GM18526 (cell line): Measurements from ENCODE around the gene ABLIM1.

ENCODE experiments used
- POLR2A ChIP-seq: IDR thresholded peaks from 3 replicates; pipeline ENCODE4 v1.6.1; 2011; ENCODE audit not compliant: insufficient read length; ENCODE audit errors: extremely low read depth

The ABLIM1 gene

DNA sequence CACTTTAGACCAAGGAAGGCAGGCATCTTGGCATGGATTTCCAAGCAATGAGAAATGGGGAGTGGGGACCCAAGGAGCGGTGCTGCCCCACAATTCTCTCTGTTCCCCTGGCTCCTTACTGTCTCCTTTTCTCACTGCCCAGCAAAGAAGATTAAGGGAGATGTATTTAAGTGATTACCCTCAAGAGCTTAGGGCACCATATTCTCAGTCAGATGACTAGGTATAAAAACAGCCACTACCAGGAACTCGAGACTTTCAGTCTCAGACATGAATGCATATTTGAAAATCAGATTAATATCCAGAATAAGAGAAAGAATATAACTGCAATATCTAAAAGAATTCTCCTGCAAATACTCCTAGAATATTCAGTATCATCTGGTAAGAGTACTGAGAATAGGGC, at the start of gene ABLIM1:
Gene ABLIM1 (minus strand): TSS at position 101 of the 400 bp plus-strand sequence. CDS start 75 bp downstream, at position 26.
- TF ChIP-seq POLR2A: no peak

DNA sequence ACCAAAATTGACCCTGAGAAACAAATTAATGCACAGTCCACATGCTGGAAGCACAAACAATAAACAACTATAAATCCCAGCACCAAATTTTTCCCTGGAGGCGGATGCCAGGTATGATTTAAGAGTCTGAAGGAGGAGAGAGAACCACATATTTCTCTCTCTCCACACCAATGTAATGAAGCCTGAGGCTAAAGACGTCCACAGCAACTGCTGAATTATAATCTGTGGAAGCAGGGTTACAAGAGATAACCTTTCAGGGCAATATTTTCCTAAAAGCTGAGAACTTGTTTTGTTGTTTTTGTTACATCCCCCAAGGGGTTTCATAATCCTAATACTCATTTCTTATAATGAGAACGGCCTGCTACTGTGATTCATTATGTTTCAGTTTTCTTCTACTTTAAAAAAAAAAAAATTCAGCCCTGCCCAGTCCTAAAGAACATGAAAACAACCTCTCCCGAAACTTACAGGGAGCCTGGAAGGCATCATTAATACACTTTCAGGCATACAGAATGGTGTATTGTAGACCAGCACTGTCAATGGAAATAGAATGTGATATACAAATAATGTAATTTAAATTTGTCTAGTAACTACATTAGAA, 48.5 kb upstream of the ABLIM1 start:
- no peak for TF ChIP-seq POLR2A

DNA sequence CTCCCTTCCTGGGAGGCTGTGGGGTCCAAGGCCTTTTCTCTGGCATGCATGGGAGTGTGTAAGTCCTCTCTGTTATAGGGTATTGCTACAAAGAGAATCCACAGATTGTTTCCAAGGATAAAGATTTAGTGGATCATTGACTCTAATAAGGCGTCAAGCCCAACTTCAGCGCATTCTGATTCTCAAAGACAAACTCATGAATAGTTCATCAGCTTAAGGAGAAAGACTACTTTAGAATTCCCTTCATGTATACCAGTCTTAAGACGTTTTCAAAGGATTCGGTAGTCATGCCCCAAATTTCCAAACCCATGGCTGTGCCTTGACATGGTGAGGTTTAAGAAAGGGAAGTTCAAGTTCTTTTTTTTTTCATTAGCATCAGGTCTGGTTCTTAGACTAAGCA, 46.6 kb upstream of the ABLIM1 start:
- no peak for TF ChIP-seq POLR2A

DNA sequence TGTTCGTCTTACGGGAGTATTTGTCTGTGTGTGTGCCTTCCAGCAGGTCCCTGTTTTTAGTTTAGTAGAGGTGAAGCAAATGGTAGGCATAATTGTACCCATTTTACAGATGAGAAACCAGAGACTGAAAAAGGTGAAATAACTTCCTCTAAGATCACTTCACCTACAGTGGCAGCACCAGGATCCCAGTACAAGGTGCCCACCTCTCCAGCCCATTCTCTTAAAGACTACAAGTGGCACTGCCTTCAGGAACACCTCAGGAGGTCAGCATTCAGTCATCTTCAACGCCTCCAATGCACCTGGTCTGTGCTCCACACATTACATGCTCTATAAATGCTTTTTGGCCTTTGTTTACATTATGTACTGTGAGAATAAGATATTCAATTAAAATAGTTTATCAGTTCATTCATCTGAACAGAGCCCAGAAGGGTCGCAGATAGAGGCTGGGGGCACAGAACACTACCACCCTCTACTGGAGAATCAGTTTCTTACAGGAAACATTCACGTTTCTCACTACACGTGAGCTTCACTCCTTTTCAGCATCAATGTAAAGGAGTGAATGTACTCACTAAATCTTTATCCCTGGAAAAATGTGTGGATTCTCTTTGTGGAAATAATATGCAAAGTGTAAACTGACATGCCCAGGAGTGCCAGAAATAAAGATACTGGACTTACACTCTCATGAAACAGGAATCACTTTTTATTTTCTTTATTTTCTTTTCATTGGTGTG, 45.5 kb upstream of the ABLIM1 start:
- no peak for TF ChIP-seq POLR2A

DNA sequence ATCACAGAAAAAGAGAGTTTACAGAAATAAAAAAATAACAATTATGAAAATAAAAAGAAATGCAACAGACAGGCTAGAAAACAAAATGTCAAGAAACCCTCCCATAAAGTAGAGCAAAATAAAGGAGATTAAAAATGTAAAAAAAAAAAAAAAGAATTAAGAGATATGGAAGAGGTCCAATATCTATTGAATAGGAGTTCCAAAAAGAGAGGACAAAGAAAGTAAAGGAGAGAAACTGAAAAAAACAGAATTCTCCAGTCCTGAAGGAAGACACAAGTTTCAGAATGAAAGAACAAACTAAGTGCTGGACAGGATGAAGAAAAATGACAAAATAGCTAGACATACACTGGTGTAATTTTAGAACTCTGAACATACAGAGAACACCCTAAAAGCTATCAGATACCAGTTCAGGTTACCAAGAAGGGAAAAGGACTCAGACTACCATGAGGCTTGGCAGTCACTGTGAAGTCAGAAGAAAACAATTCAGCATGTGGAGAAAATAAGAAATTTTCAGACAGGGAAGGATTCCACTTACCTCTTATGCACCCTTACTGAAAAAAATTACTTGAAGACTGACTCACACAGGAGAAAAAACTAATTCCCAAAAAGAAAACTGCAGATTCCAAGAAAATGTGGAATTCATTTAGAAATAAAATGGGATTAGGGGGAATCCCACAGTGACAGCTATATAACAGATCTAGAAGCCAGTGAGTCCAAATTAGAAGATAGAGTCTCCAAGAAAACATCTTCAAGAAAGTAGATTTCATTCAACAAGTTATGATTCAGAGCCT, 40.4 kb upstream of the ABLIM1 start:
- no peak for TF ChIP-seq POLR2A

DNA sequence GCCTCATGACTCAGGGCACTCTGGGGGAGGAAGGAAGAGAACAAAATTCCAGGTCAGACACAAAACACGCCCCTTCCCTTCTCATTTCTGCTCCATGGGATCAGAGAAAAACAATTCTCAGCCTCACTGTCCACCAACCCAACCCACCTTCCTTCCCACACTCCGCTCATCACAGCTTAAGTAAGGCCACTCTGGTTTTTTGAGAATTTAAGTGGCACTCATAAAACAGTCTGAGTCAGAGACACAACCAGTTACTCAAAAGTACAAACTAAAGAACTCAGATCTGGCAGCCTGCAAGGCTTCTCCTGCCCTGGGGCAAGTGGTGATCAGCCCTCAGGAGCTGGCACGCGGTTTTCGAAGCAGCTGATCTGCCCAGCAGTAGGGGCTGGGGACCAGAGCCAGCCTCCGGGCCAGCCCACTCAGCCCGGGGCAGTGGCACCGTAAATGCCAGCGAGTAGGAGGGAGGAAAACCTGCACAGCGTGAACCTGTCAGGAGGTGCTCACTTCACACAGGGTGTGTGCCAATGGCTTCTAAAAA, 39.1 kb upstream of the ABLIM1 start:
- TF ChIP-seq POLR2A: no peak

DNA sequence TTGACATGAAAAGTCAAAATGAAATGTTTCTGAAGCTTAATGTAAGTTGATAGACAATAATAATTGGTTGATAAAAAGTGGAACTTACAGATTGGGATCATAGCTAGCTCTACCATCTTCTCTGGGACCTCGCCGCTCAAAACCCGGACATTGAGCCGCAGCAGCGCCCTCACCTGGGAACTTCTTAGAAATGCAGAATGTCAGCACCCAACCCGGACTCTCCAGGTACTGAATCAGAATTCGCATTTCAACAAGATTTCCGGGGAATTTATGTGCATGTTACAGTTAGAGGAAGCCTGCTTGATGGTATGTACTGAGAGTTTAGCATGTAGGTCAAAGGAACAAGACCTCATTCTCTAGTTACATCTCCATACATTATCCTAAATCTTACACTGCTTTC, 36.7 kb upstream of the ABLIM1 start:
- no peak for TF ChIP-seq POLR2A

DNA sequence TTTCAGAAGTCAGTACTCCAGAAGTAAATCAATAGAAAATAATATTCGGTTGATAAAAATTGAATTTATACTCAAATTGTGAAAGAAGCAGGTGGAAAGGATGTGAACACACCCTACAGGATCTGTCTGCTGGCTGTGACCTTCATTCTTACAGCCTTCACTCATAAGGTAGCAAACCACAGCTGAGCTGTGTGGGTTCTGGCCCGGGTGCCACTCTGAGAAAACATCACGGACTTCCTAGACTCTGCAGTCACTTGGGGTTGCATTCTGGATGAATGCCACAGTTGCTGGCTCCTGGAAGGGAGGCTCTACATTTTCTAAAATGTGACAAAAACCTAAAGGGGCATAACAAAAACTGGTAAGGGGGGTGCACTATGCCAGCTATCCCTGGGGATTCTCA, 36.0 kb upstream of the ABLIM1 start:
- TF ChIP-seq POLR2A: no peak

DNA sequence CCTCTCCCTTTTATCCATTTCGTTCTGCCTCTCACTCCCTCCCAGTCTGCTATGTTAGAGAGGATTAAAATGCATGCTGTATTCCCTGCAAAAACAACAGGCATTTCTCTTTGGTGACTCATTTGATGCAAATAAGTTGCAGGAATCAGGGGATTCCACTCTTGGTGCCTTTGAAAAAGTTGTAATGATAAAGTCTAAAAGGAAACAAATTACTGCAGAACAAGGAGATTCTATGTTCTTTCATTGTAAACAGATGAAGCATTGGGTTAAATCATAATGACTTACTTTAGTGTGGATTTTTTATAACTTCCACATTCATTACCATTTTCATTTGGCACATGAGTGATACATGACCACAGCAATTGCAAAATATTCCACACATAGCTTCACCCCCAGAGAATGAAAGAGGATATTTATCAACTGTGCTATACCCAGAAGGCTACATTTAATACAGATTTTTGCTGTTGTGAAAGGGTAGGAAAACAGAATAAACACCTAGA, 33.4 kb upstream of the ABLIM1 start:
- TF ChIP-seq POLR2A: no peak

DNA sequence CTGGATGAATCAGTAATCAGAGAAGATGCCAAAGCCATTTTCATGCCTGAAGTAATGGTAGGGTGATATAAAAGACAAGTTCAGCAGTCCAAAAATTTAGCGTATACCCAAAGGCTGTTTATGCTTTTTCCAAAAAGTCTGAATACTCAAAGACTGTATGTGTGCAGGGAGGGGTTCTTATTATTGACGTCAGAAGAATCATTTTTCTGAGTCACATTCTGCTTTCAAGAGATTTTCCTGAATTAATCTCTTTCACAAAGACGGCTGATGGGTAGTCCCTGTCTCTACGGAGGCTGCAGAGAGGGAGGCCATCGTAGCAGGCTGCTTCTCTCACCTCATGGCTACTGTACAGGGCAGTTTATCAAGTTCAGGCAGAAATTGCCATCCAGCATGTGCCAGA, 30.7 kb upstream of the ABLIM1 start:
- no peak for TF ChIP-seq POLR2A

DNA sequence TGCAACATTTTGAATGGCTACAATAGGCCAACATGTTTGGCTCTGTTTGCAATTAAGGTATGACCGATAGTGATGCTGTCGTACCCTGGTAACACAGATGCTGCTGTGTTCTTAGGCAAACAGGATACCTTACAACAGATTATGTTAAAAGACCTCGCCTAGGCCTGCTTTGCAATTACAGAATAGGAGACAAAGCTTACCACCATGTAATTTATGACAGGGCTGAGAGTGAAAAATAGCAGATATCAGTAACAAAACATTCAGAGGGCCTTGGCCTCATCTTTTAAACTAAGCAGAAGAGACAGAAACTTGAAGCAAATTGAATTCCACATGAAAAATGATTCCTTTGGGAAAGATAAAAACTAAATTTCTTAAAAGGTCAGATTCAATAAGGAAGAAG, 29.4 kb upstream of the ABLIM1 start:
- TF ChIP-seq POLR2A: no peak

DNA sequence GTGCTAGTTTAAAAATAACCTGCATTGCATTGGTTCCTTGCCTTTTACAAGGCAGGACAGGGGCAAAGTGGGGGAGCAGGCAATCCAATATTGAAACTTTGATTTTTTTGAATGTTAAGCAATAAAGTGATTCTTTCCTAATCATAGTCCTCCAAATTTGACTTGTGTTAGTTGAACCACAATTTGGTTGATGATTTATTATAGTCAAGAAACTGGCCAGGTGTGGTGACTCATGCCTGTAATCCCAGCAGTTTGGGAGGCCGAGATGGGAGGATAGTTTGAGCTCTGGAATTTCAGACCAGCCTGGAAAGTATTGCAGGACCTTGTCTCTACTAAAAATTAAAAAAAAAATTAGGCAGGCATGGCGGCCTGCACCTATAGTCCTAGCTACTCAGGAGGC, 27.9 kb upstream of the ABLIM1 start:
- no peak for TF ChIP-seq POLR2A

DNA sequence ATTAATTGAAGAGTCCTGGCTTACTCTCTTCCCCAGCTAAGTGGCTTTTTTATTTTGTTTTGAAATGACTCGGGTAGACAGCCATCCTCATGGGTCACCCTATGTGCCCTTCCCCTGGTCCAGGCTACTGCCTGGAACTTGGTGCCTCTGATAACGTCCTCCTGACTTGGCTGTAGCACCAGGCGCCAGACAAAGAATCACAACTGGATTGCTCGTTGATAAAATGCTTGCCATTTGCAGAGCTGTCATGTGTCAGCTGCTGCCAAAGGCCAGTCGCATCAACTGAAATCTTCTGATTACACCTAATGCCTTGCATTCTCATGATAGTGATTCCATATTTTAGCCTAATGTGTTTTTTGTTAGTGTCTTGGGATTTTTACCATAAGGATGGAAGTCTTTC, 27.4 kb upstream of the ABLIM1 start:
- TF ChIP-seq POLR2A: no peak

DNA sequence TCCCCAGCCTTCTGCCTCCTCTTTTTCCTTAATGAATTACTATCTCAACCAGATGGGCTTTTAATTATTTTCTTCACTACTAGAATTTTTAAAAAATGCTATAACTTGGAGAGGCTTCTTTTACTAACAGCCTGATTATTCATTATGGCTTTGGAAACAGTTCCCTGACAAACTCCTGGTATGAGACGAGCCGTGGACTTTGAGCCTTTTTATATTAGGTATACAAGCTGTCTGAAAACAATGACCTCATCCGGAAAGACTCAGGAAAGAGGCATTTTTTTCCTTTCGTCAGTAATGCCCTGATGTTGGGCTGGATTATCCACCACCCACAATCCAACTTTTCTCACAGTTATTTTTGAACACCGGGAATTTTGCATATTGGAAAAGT, 26.7 kb upstream of the ABLIM1 start:
- no peak for TF ChIP-seq POLR2A

DNA sequence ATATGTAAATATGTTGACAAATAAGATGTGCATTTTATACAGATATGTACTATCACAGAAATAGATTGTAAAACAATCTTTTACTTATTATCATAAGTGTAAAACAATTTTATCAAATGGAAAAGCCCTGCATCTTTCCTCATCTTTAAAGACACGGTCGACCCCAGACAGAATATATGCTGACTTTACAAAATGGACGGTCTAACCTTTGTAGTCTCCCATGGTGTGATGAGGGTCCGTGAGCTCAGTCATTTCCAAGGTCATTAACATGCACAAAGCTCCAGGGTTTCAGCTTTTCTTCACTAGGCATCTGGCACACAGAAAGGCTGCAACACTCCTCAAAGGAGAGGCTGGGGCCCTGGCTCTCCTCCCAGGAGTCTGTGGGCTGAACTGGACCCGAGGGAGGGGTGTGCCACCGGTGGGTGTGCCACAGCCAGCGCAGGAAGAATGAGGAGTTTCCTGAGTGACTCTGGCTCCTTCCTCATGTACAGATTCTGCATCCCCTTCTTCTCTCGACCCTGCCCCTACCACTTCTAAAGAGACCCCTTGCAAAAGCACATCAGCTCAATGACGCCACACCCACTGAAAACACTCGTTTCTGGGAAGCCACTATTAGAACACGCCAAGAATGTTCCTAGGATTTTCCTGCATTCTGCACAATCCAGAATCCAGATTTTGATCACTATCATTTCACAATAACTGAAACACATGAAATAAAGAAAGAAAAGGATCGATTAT, 26.2 kb upstream of the ABLIM1 start:
- TF ChIP-seq POLR2A: no peak
